RWPE2 (cell line): ENCODE measurements around the gene UBE2K.

Experiments used
- ATAC-seq: fragments of 200-7000 bp; cut with Tn5 transposase; 3 replicates; pipeline ENCODE4 v1.9.1; 2021; ENCODE audit warnings: low read depth
- DNase-seq: peaks from one replicate; pipeline ENCODE4 v3.0.0-alpha.2; 2020; ENCODE audit warnings: low spot score
- H3K27ac ChIP-seq: fragments of 450-650 bp; 2 replicates; pipeline ENCODE4 v1.5.1; 2017; ENCODE audit warnings: mild to moderate bottlenecking; ENCODE audit not compliant: poor library complexity, severe bottlenecking
- H3K27me3 ChIP-seq: fragments of 250-450 bp; sonication (Bioruptor Pico); 2 replicates; pipeline ENCODE4 v1.5.1; 2021; ENCODE audit warnings: mild to moderate bottlenecking, moderate library complexity; ENCODE audit not compliant: insufficient read depth, poor library complexity, severe bottlenecking
- H3K36me3 ChIP-seq: fragments of 250-450 bp; sonication (Bioruptor Pico); 2 replicates; pipeline ENCODE4 v1.5.1; 2020; ENCODE audit warnings: low read depth, mild to moderate bottlenecking, moderate library complexity
- H3K4me1 ChIP-seq: fragments of 250-450 bp; sonication (Bioruptor Pico); 2 replicates; pipeline ENCODE4 v1.5.1; 2021; ENCODE audit warnings: mild to moderate bottlenecking, moderate library complexity; ENCODE audit not compliant: insufficient read depth, poor library complexity, severe bottlenecking
- H3K4me3 ChIP-seq: fragments of 250-450 bp; sonication (Bioruptor Pico); 2 replicates; pipeline ENCODE4 v1.5.1; 2021; ENCODE audit warnings: mild to moderate bottlenecking, moderate library complexity; ENCODE audit not compliant: severe bottlenecking
- H3K9me3 ChIP-seq: fragments of 250-450 bp; sonication (Bioruptor Pico); 2 replicates; pipeline ENCODE4 v1.5.1; 2021; ENCODE audit warnings: mild to moderate bottlenecking, moderate library complexity; ENCODE audit not compliant: severe bottlenecking
- CTCF ChIP-seq: fragments of 450-650 bp; IDR thresholded peaks from one replicate; pipeline ENCODE4 v1.5.1; 2017; ENCODE audit warnings: mild to moderate bottlenecking, moderate library complexity; ENCODE audit not compliant: poor library complexity, severe bottlenecking

UBE2K gene

DNA sequence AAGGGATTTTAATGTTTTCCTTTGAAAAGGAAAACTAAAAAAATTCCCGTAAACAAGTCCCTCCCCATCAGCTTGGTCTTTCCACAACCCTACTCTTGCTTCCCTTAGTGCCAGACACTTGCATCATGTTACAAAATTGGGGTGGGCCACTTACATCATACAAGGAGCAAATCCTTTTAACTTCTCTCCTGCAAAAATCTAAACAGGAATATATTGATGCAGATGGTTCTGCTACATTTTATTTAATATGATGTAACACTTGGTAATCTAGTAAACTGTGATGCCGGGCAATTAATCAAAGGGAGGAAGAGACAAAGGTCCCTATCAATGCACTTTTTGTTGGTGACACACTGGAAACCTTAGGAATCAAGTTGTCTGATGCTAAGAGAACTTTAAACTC, 125.3 kb downstream of the UBE2K start:
- no peaks in the 10 kb centered on the region for H3K27me3 ChIP-seq
- peaks cover 8% of the 10 kb centered on the region for H3K4me1 ChIP-seq
- no peak for ATAC-seq
- H3K4me3 ChIP-seq, result no peak overlapping the region
- no peak overlapping the region for H3K27ac ChIP-seq
- no peak for DNase-seq
- no peak for TF ChIP-seq CTCF
- no peaks in the 10 kb centered on the region for H3K9me3 ChIP-seq
- peaks cover 42% of the 10 kb centered on the region for H3K36me3 ChIP-seq

DNA sequence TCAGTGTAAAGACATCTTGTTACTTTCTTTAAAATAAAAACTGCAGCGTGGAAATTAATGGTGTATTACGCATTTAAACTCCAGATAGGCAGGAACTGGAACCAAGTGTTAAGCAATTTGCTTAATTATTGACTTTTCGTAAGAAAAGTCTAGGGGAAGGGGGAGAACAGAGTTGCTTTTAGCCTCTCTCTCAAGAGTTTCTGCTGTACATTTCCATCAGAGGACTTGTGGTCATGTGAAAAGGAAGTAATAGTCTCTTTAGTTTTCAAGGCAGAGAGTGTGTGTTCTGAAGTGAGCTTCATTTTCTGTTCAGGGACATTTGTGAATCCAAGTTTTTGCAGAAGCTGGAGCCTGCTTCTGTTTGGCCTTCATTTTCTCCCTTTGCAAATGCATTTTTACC, 127.2 kb downstream of the UBE2K start:
- DNase-seq, result no peak
- TF ChIP-seq CTCF, result no peak
- H3K4me3 ChIP-seq, result no peak overlapping the region
- no peaks in the 10 kb centered on the region for H3K9me3 ChIP-seq
- no peak for ATAC-seq
- H3K27ac ChIP-seq, result no peak overlapping the region
- peaks cover 53% of the 10 kb centered on the region for H3K36me3 ChIP-seq
- no peaks in the 10 kb centered on the region for H3K27me3 ChIP-seq
- H3K4me1 ChIP-seq, result peaks cover 8% of the 10 kb centered on the region

GRCh38 chr4:39825741-39826231, 127.8 kb downstream of the UBE2K start:
- Histone ChIP-seq H3K36me3 (peaks cover 60% of the 10 kb centered on the region), H3K27ac (peak overlapping the region; percentile 41), H3K27me3 (no peaks in the 10 kb centered on the region), H3K9me3 (no peaks in the 10 kb centered on the region), H3K4me3 (no peak overlapping the region), H3K4me1 (peaks cover 8% of the 10 kb centered on the region)
- no peak for DNase-seq
- peak; percentile 74 for ATAC-seq
- TF ChIP-seq CTCF, result no peak
